WERI-Rb-1 (cell line): ENCODE results near the gene URM1.

ENCODE experiments used
- DNase-seq: peaks from one replicate; pipeline ENCODE4 v3.0.0-alpha.2; 2020
- H3K27ac ChIP-seq: fragments of 250-450 bp; sonication (Bioruptor Pico); 2 replicates; pipeline ENCODE4 v1.5.1; 2020; ENCODE audit warnings: mild to moderate bottlenecking, moderate library complexity
- H3K27me3 ChIP-seq: fragments of 250-450 bp; sonication (Bioruptor Pico); 2 replicates; pipeline ENCODE4 v1.5.1; 2021; ENCODE audit warnings: mild to moderate bottlenecking, low read depth, moderate library complexity; ENCODE audit not compliant: insufficient read depth, severe bottlenecking
- H3K36me3 ChIP-seq: fragments of 250-450 bp; sonication (Bioruptor Pico); 2 replicates; pipeline ENCODE4 v1.5.1; 2020; ENCODE audit warnings: mild to moderate bottlenecking, moderate library complexity
- H3K4me3 ChIP-seq: 2 replicates; pipeline ENCODE4 v1.5.1; 2011; ENCODE audit warnings: low read depth, mild to moderate bottlenecking, control low read depth, low read length
- H3K9me3 ChIP-seq: fragments of 250-450 bp; sonication (Bioruptor Pico); 2 replicates; pipeline ENCODE4 v1.5.1; 2021; ENCODE audit warnings: mild to moderate bottlenecking, moderate library complexity; ENCODE audit not compliant: severe bottlenecking
- TF ChIP-seq, protein P1 (sequence below): IDR thresholded peaks from 2 replicates; pipeline ENCODE4 v1.5.1; 2011; ENCODE audit warnings: low read depth, mild to moderate bottlenecking, control low read depth, inconsistent platforms, low read length

URM1 gene

DNA sequence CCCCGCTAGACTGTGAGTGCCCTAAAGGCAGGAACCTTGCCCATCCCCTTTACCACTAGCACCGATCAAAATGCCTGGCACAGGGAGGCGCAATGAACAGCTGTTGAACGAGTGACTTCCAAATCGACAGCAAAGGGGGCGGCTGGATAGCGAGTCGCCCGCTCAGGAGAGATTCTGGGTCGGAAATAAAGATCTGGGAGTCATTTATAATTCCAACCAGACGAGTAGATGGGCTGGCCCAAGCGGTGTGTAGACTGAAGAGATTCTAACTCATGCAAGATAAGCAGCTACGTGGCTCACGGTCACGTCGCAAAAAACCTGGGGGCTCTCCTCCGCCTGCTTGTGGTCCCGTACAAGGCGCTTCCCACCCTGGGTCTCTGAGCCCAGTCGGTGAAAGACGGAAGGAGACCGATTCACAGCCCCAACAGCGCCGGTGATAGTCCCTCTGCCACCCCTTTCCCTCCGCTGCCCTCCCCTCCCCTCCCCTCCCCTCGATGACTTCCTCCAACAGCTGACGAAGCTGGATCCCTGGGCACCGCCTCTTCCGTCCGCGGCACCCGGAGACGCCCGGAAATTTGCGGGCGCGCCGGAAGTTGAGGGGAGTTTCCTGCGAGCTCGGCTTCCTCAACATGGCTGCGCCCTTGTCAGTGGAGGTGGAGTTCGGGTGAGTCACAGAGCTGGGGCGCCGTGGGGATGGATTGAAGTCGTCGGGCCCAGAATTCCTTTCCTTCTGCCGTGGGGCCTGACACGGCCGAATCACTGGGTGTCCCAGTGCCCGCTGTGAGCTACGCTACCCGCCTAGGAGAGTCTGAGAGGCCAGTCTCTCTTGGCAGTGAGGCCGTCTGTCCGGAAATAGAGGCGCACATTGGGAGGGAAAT, at the start of gene URM1:
URM1 (plus strand) TSS at position 623 of the 878 bp plus-strand sequence; CDS start at position 630, 7 bp downstream.
- no peaks in the 10 kb centered on the region for H3K27me3 ChIP-seq
- H3K4me3 ChIP-seq: peak within 1 kb of the TSS; percentile 96
- peak; percentile 96 for DNase-seq
- H3K9me3 ChIP-seq: no peaks in the 10 kb centered on the region
- TF ChIP-seq, protein P1, sequence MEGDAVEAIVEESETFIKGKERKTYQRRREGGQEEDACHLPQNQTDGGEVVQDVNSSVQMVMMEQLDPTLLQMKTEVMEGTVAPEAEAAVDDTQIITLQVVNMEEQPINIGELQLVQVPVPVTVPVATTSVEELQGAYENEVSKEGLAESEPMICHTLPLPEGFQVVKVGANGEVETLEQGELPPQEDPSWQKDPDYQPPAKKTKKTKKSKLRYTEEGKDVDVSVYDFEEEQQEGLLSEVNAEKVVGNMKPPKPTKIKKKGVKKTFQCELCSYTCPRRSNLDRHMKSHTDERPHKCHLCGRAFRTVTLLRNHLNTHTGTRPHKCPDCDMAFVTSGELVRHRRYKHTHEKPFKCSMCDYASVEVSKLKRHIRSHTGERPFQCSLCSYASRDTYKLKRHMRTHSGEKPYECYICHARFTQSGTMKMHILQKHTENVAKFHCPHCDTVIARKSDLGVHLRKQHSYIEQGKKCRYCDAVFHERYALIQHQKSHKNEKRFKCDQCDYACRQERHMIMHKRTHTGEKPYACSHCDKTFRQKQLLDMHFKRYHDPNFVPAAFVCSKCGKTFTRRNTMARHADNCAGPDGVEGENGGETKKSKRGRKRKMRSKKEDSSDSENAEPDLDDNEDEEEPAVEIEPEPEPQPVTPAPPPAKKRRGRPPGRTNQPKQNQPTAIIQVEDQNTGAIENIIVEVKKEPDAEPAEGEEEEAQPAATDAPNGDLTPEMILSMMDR: no peak
- peaks cover 8% of the 10 kb centered on the region; the same call in 1 of the 2 replicates for H3K36me3 ChIP-seq
- peak within 1 kb of the TSS; percentile 87 for H3K27ac ChIP-seq

DNA sequence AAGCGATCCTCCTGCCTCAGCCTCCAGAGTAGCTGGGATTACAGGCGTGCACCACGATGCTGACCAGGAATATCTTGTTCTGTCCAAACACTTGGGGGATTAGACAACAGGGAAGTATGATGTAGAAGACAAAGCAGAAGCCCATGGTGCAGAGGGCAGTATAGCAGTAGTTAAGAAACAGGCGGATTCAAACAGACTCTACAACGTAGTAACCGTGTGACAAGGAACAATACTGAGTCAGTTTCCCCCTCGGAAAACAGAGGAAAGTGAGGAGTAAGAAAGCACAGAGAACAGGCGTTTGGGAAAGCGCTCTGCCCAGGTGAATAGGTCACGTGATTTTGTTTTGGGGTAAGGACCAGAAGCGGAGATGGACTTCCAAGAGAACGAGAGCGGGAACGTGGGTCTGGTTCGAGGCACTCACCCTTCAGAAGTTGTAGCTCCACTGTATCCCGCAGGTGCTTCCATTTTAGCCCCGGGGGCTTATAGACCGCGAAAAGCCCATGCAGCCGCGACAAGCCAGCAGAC, 49.2 kb upstream of the URM1 start:
- peak overlapping the region; percentile 98 for H3K27ac ChIP-seq
- no peaks in the 10 kb centered on the region for H3K27me3 ChIP-seq
- peak overlapping the region; percentile 98 for H3K4me3 ChIP-seq
- no peak for DNase-seq
- TF ChIP-seq, protein P1: no peak
- H3K36me3 ChIP-seq: peaks cover 77% of the 10 kb centered on the region
- no peaks in the 10 kb centered on the region for H3K9me3 ChIP-seq

GRCh38 chr9:128322404-128323211, 48.6 kb upstream of the URM1 start, which contains the start of the genes COQ4 and TRUB2:
Gene COQ4, plus strand, starts transcription at chr9:128322839. Its CDS starts 20 bp downstream, at chr9:128322859.
Gene TRUB2, minus strand, starts transcription at chr9:128322447. Its CDS starts 39 bp downstream, at chr9:128322408.
- DNase-seq: peak; percentile 97
- TF ChIP-seq, protein P1: 0 out of 2 replicates have a peak, but pooled peaks have one; percentile 10
- H3K4me3 ChIP-seq: peak within 1 kb of the TSS; percentile 98
- H3K36me3 ChIP-seq: peaks cover 76% of the 10 kb centered on the region
- no peaks in the 10 kb centered on the region for H3K27me3 ChIP-seq
- no peaks in the 10 kb centered on the region for H3K9me3 ChIP-seq
- peak within 1 kb of the TSS; percentile 98 for H3K27ac ChIP-seq

DNA sequence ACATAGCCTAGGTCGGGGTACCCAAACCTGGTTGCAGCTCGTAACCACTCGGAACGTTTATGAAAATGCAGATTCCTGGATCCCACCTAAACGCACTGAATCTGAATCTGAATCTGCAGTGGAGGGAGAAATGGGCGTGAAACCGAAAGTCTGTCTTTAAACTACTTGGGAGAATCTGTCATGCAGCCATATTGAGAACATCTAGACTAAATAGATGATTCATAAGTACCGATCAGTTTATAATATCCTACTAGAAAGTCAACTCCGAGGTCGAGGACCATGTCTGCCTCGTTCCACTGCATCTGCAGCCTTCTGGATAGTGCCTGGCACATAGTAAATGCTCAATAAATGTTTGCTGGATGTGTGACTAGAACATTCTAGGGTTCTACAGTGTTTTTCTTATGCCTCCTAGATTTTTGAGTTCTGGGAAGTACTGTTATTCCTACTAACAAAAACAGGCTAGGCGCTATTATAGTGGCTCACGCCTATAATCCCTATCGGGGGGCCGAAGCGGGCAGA, 47.9 kb upstream of the URM1 start:
- TF ChIP-seq, protein P1: no peak
- H3K27ac ChIP-seq: peak overlapping the region; percentile 98
- peaks cover 76% of the 10 kb centered on the region for H3K36me3 ChIP-seq
- no peaks in the 10 kb centered on the region for H3K27me3 ChIP-seq
- H3K9me3 ChIP-seq: no peaks in the 10 kb centered on the region
- H3K4me3 ChIP-seq: peak overlapping the region; percentile 98
- DNase-seq: no peak

- H3K27ac ChIP-seq: peak overlapping the region; percentile 98; the same call in 1 of the 2 replicates
- TF ChIP-seq, protein P1: no peak
- H3K27me3 ChIP-seq: no peaks in the 10 kb centered on the region
- H3K36me3 ChIP-seq: peaks cover 76% of the 10 kb centered on the region
- no peaks in the 10 kb centered on the region for H3K9me3 ChIP-seq
- no peak for DNase-seq
- H3K4me3 ChIP-seq: peak overlapping the region; percentile 98
These were observed 47.4 kb upstream of the URM1 start for GRCh38 chr9:128323791-128324190.
